SHP77 treated with DMSO at 0.1 percent for 48 hours (cell line): ENCODE data around the gene RPS19BP1.
"Not testable (repeated sequence)": the region's sequence is repeated elsewhere in the genome, so short reads cannot be mapped to it uniquely, and the experiment has no call there.

Experiments
- DNase-seq: peaks from one replicate; lab custom pipeline; 2025; lab: John Stamatoyannopoulos, UW

The RPS19BP1 gene

GRCh38 chr22:39513791-39514190 is 18.8 kb downstream of the RPS19BP1 start:
- no peak for DNase-seq

- no peak for DNase-seq
Observed at GRCh38 chr22:39512026-39512425, 20.5 kb downstream of the RPS19BP1 start.

- DNase-seq = no peak
Observed at GRCh38 chr22:39511226-39511625, 21.3 kb downstream of the RPS19BP1 start.

GRCh38 chr22:39510529-39511149 is 21.9 kb downstream of the RPS19BP1 start:
- DNase-seq = no peak

- no peak for DNase-seq
Observed at GRCh38 chr22:39508393-39508792, 24.2 kb downstream of the RPS19BP1 start.

GRCh38 chr22:39507021-39507420 is 25.5 kb downstream of the RPS19BP1 start:
- not testable (repeated sequence) for DNase-seq

GRCh38 chr22:39504071-39504470 is 28.5 kb downstream of the RPS19BP1 start:
- no peak for DNase-seq

GRCh38 chr22:39503630-39504029 is 28.9 kb downstream of the RPS19BP1 start:
- no peak for DNase-seq

GRCh38 chr22:39502789-39503409 is 29.6 kb downstream of the RPS19BP1 start:
- no peak for DNase-seq

- peak; percentile 83 for DNase-seq
Observed at GRCh38 chr22:39502109-39502788, 30.3 kb downstream of the RPS19BP1 start, which contains the start of gene MIEF1. TSS of gene MIEF1 (plus strand) at chr22:39502290. CDS start at chr22:39511295, 9,005 bp downstream.

GRCh38 chr22:39501644-39502108 is 30.9 kb downstream of the RPS19BP1 start:
- no peak for DNase-seq

- DNase-seq = no peak
Observed at GRCh38 chr22:39500101-39500500, 32.4 kb downstream of the RPS19BP1 start.

GRCh38 chr22:39498802-39499201 is 33.7 kb downstream of the RPS19BP1 start:
- peak; percentile 4 for DNase-seq

GRCh38 chr22:39498368-39498767 is 34.2 kb downstream of the RPS19BP1 start:
- DNase-seq = no peak

- no peak for DNase-seq
Observed at GRCh38 chr22:39497429-39497828, 35.1 kb downstream of the RPS19BP1 start.

GRCh38 chr22:39496131-39496838 is 36.3 kb downstream of the RPS19BP1 start:
- DNase-seq = peak; percentile 57

GRCh38 chr22:39494471-39495120 is 38.0 kb downstream of the RPS19BP1 start:
- no peak for DNase-seq

GRCh38 chr22:39493759-39494158 is 38.8 kb downstream of the RPS19BP1 start:
- no peak for DNase-seq

GRCh38 chr22:39492186-39492585 is 40.4 kb downstream of the RPS19BP1 start:
- no peak for DNase-seq

GRCh38 chr22:39491696-39492095 is 40.9 kb downstream of the RPS19BP1 start:
- DNase-seq = no peak

GRCh38 chr22:39490966-39491680 is 41.4 kb downstream of the RPS19BP1 start:
- no peak for DNase-seq
